ENCODE measurements around the gene DONSON. TPM values are rescaled to one million over a fixed set of nuclear protein-coding genes. Genes with fewer than 3 reads are reported as not detected.

Gene DONSON
- total and polyA plus RNA-seq, 2 of the 13 experiments (the other 11 are each of a cell fraction or from before 2014, with no cell fraction given): 35.4 to 63.6 TPM

DNA sequence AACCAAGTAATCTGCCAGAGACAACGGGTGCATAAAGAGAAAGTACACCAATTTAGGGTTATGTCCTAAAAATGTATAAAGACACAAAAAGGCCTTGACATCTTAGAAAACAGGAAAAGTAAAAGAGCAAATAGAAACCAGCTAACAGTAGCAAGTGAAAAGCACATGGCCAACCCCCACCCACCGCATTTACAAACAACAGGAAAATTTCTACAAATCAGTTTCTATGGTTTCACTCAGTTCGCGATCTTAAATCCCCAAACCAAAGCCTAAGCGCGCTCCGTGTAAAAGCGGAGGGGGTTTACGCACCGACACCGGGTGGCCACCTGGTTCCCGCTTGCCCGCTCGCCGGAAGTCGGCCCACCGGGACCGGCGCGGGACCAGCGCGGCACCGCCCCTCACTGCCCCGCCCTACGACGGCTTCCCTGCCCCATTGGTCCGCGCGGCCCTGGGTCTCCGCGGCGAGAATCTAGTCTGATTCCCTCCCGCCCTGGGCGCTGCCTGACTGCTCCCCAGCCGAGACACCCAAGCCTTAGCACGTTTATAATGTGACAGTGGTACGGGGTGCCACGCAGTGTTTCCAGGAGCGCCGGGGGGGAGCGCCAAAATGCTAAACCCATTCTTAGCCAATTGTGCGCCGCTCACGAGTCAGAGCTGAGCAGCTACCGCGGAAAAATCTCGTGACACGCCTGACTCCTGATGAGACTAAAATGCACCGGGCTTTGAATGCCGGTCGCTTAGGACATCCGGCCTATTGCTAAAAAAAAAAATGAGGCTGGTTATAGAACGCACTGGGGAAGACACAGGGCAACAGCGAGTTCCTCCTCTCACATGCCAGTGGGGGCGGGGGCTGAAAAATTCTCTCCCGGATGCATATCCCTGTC, 46.5 kb downstream of the DONSON start, which contains the start of gene GART (continued):
- TF ChIP-seq NKX3-1 (CRISPR knock-in tag; IDR thresholded peaks at IDR 0.05): peak; percentile 27; the same call in 1 of the 2 replicates
- TF ChIP-seq ZNF747 (CRISPR knock-in tag; IDR thresholded peaks at IDR 0.05; ENCODE audit: borderline replicate concordance): no peak
- peak; percentile 71 for TF ChIP-seq NFYC (CRISPR knock-in tag; IDR thresholded peaks at IDR 0.05)
- TF ChIP-seq ZNF326 (CRISPR knock-in tag; IDR thresholded peaks at IDR 0.05; ENCODE audit: borderline replicate concordance): no peak
- no peak for TF ChIP-seq ZNF432 (CRISPR knock-in tag; IDR thresholded peaks at IDR 0.05; ENCODE audit: borderline replicate concordance)
- TF ChIP-seq FOXK1 (CRISPR knock-in tag; IDR thresholded peaks at IDR 0.05; ENCODE audit: borderline replicate concordance, low read depth): peak; percentile 45; the same call in 1 of the 2 replicates
- TF ChIP-seq, protein P1, sequence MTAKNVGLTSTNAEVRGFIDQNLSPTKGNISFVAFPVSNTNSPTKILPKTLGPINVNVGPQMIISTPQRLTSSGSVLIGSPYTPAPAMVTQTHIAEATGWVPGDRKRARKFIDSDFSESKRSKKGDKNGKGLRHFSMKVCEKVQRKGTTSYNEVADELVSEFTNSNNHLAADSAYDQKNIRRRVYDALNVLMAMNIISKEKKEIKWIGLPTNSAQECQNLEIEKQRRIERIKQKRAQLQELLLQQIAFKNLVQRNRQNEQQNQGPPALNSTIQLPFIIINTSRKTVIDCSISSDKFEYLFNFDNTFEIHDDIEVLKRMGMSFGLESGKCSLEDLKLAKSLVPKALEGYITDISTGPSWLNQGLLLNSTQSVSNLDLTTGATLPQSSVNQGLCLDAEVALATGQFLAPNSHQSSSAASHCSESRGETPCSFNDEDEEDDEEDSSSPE (CRISPR knock-in tag; IDR thresholded peaks at IDR 0.05): peak; percentile 88
- no peak for TF ChIP-seq ATF1 (CRISPR knock-in tag; IDR thresholded peaks at IDR 0.05)
- no peak for TF ChIP-seq SMARCE1 (IDR thresholded peaks at IDR 0.05; ENCODE audit: borderline replicate concordance)
- TF ChIP-seq, protein P2, sequence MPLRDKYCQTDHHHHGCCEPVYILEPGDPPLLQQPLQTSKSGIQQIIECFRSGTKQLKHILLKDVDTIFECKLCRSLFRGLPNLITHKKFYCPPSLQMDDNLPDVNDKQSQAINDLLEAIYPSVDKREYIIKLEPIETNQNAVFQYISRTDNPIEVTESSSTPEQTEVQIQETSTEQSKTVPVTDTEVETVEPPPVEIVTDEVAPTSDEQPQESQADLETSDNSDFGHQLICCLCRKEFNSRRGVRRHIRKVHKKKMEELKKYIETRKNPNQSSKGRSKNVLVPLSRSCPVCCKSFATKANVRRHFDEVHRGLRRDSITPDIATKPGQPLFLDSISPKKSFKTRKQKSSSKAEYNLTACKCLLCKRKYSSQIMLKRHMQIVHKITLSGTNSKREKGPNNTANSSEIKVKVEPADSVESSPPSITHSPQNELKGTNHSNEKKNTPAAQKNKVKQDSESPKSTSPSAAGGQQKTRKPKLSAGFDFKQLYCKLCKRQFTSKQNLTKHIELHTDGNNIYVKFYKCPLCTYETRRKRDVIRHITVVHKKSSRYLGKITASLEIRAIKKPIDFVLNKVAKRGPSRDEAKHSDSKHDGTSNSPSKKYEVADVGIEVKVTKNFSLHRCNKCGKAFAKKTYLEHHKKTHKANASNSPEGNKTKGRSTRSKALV (CRISPR knock-in tag; IDR thresholded peaks at IDR 0.05): no peak
- TF ChIP-seq HOXA7 (CRISPR knock-in tag; IDR thresholded peaks at IDR 0.05): no peak
- no peak for TF ChIP-seq ZNF781 (CRISPR knock-in tag; IDR thresholded peaks at IDR 0.05; ENCODE audit: borderline replicate concordance, not compliant biosample characterization)
- TF ChIP-seq, protein P3, sequence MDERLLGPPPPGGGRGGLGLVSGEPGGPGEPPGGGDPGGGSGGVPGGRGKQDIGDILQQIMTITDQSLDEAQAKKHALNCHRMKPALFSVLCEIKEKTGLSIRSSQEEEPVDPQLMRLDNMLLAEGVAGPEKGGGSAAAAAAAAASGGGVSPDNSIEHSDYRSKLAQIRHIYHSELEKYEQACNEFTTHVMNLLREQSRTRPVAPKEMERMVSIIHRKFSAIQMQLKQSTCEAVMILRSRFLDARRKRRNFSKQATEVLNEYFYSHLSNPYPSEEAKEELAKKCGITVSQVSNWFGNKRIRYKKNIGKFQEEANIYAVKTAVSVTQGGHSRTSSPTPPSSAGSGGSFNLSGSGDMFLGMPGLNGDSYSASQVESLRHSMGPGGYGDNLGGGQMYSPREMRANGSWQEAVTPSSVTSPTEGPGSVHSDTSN (CRISPR knock-in tag; IDR thresholded peaks at IDR 0.05): no peak
- TF ChIP-seq ZSCAN29 (CRISPR knock-in tag; conservative IDR thresholded peaks at IDR 0.05): no peak
- no peak for TF ChIP-seq ZFP36L1 (CRISPR knock-in tag; IDR thresholded peaks at IDR 0.05)
- TF ChIP-seq, protein P4, sequence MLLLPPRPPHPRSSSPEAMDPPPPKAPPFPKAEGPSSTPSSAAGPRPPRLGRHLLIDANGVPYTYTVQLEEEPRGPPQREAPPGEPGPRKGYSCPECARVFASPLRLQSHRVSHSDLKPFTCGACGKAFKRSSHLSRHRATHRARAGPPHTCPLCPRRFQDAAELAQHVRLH (CRISPR knock-in tag; IDR thresholded peaks at IDR 0.05; ENCODE audit: borderline replicate concordance, low read depth): no peak
- no peak for TF ChIP-seq ZNF274 (CRISPR knock-in tag; IDR thresholded peaks at IDR 0.05)
- no peak for TF ChIP-seq ARNT (IDR thresholded peaks at IDR 0.05)
- TF ChIP-seq, protein P5, sequence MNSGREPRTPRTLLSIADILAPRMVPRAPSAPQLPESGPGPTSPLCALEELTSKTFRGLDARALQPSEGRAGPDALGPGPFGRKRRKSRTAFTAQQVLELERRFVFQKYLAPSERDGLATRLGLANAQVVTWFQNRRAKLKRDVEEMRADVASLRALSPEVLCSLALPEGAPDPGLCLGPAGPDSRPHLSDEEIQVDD (CRISPR knock-in tag; IDR thresholded peaks at IDR 0.05; ENCODE audit: borderline replicate concordance): no peak
- TF ChIP-seq NCOA1 (CRISPR knock-in tag; IDR thresholded peaks at IDR 0.05): no peak
- TF ChIP-seq E2F5 (CRISPR knock-in tag; conservative IDR thresholded peaks at IDR 0.05): peak; percentile 55; the same call in 1 of the 2 replicates
- no peak for TF ChIP-seq ZNF34 (CRISPR knock-in tag; IDR thresholded peaks at IDR 0.05; ENCODE audit: borderline replicate concordance)
